ENCODE measurements around the gene SDR42E2.

Gene SDR42E2

GRCh38 chr16:22161999-22162655 is at the start of gene SDR42E2:
TSS of gene SDR42E2 (plus strand) at chr16:22162506. CDS start at chr16:22165583, 3,077 bp downstream.
- no peak within 1 kb of the TSS for H3K4me2 ChIP-seq (ENCODE audit: low read depth, low read length, poor library complexity, severe bottlenecking)
- no peaks in the 10 kb centered on the region for H3K79me2 ChIP-seq (ENCODE audit: insufficient read depth, low read length)
- no peaks in the 10 kb centered on the region for H3K27me3 ChIP-seq (ENCODE audit: low read length)
- H4K20me1 ChIP-seq (ENCODE audit: low read depth, low read length): no peaks in the 10 kb centered on the region
- H3K9me3 ChIP-seq (ENCODE audit: insufficient read depth, low read length): no peaks in the 10 kb centered on the region
- H3K9ac ChIP-seq (ENCODE audit: low read length): no peak within 1 kb of the TSS
- no peaks in the 10 kb centered on the region for H3F3A ChIP-seq (ENCODE audit: insufficient read depth)
- no peak within 1 kb of the TSS for H3K27ac ChIP-seq (ENCODE audit: low read depth, low read length)
- H3K9me2 ChIP-seq (replicated peaks; ENCODE audit: insufficient read depth, low read length): no peaks in the 10 kb centered on the region
- no peaks in the 10 kb centered on the region for H3K36me3 ChIP-seq (ENCODE audit: low read length)
- no peak within 1 kb of the TSS for H3K4me3 ChIP-seq (ENCODE audit: insufficient read depth, low read length, poor library complexity, severe bottlenecking)
- no peak within 1 kb of the TSS for H2AFZ ChIP-seq (ENCODE audit: low read depth, low read length, severe bottlenecking)
- TF ChIP-seq CTCF (IDR thresholded peaks at IDR 0.05; ENCODE audit: insufficient read depth, low read length, poor library complexity, severe bottlenecking) (no peak), EZH2phosphoT487 (conservative IDR thresholded peaks at IDR 0.05; ENCODE audit: low read length) (no peak)

GRCh38 chr16:22116095-22116700 is 46.1 kb upstream of the SDR42E2 start:
- Histone ChIP-seq H3K4me3 (ENCODE audit: insufficient read depth, low read length, poor library complexity, severe bottlenecking) (no peak overlapping the region), H3K9me2 (replicated peaks; ENCODE audit: insufficient read depth, low read length) (no peaks in the 10 kb centered on the region)

GRCh38 chr16:22117609-22118008 is 44.7 kb upstream of the SDR42E2 start:
- no peaks in the 10 kb centered on the region for H3F3A ChIP-seq (ENCODE audit: insufficient read depth)
- no peaks in the 10 kb centered on the region for H3K9me2 ChIP-seq (replicated peaks; ENCODE audit: insufficient read depth, low read length)
- H3K9ac ChIP-seq (ENCODE audit: low read length): no peak overlapping the region
- no peaks in the 10 kb centered on the region for H3K79me2 ChIP-seq (ENCODE audit: insufficient read depth, low read length)
- no peak for TF ChIP-seq EZH2phosphoT487 (conservative IDR thresholded peaks at IDR 0.05; ENCODE audit: low read length)
- H3K4me3 ChIP-seq (ENCODE audit: insufficient read depth, low read length, poor library complexity, severe bottlenecking): no peak overlapping the region
- no peak overlapping the region for H3K27ac ChIP-seq (ENCODE audit: low read depth, low read length)
- H3K36me3 ChIP-seq (ENCODE audit: low read length): no peaks in the 10 kb centered on the region
- H2AFZ ChIP-seq (ENCODE audit: low read depth, low read length, severe bottlenecking): no peak overlapping the region
- H3K4me2 ChIP-seq (ENCODE audit: low read depth, low read length, poor library complexity, severe bottlenecking): no peak overlapping the region
- no peaks in the 10 kb centered on the region for H3K27me3 ChIP-seq (ENCODE audit: low read length)
- no peaks in the 10 kb centered on the region for H4K20me1 ChIP-seq (ENCODE audit: low read depth, low read length)
- no peaks in the 10 kb centered on the region for H3K9me3 ChIP-seq (ENCODE audit: insufficient read depth, low read length)

More at GRCh38 chr16:22116095-22116700, 46.1 kb upstream of the SDR42E2 start:
- H3K4me2 ChIP-seq (ENCODE audit: low read depth, low read length, poor library complexity, severe bottlenecking): no peak overlapping the region
- H2AFZ ChIP-seq (ENCODE audit: low read depth, low read length, severe bottlenecking): no peak overlapping the region
- no peak overlapping the region for H3K27ac ChIP-seq (ENCODE audit: low read depth, low read length)
- H3K36me3 ChIP-seq (ENCODE audit: low read length): no peaks in the 10 kb centered on the region
- TF ChIP-seq CTCF (IDR thresholded peaks at IDR 0.05; ENCODE audit: insufficient read depth, low read length, poor library complexity, severe bottlenecking): no peak
- no peak for TF ChIP-seq EZH2phosphoT487 (conservative IDR thresholded peaks at IDR 0.05; ENCODE audit: low read length)
- H3F3A ChIP-seq (ENCODE audit: insufficient read depth): no peaks in the 10 kb centered on the region
- H4K20me1 ChIP-seq (ENCODE audit: low read depth, low read length): no peaks in the 10 kb centered on the region
- no peaks in the 10 kb centered on the region for H3K27me3 ChIP-seq (ENCODE audit: low read length)
- H3K9me3 ChIP-seq (ENCODE audit: insufficient read depth, low read length): no peaks in the 10 kb centered on the region
- H3K9ac ChIP-seq (ENCODE audit: low read length): no peak overlapping the region
- H3K79me2 ChIP-seq (ENCODE audit: insufficient read depth, low read length): no peaks in the 10 kb centered on the region

- Histone ChIP-seq H4K20me1 (ENCODE audit: low read depth, low read length) (no peaks in the 10 kb centered on the region), H3K9me3 (ENCODE audit: insufficient read depth, low read length) (no peaks in the 10 kb centered on the region), H3K27ac (ENCODE audit: low read depth, low read length) (no peak overlapping the region), H3F3A (ENCODE audit: insufficient read depth) (no peaks in the 10 kb centered on the region), H3K36me3 (ENCODE audit: low read length) (no peaks in the 10 kb centered on the region), H3K4me3 (ENCODE audit: insufficient read depth, low read length, poor library complexity, severe bottlenecking) (no peak overlapping the region), H3K27me3 (ENCODE audit: low read length) (no peaks in the 10 kb centered on the region), H3K4me2 (ENCODE audit: low read depth, low read length, poor library complexity, severe bottlenecking) (no peak overlapping the region), H3K79me2 (ENCODE audit: insufficient read depth, low read length) (no peaks in the 10 kb centered on the region), H2AFZ (ENCODE audit: low read depth, low read length, severe bottlenecking) (no peak overlapping the region), H3K9me2 (replicated peaks; ENCODE audit: insufficient read depth, low read length) (no peaks in the 10 kb centered on the region), H3K9ac (ENCODE audit: low read length) (no peak overlapping the region)
- no peak for TF ChIP-seq EZH2phosphoT487 (conservative IDR thresholded peaks at IDR 0.05; ENCODE audit: low read length)
- TF ChIP-seq CTCF (IDR thresholded peaks at IDR 0.05; ENCODE audit: insufficient read depth, low read length, poor library complexity, severe bottlenecking): no peak
Measured at GRCh38 chr16:22120440-22120839, 41.9 kb upstream of the SDR42E2 start.

Measured in SU-DHL-6 (cell line).